K562 (cell line): Measurements from ENCODE around the gene ATP5MC3. TPM values are rescaled to one million over a fixed set of nuclear protein-coding genes. Genes with fewer than 3 reads are reported as not detected.

Source experiments
- BRF1 ChIP-seq: IDR thresholded peaks from 3 replicates; pipeline ENCODE4 v1.6.1; 2011; ENCODE audit warnings: borderline replicate concordance, mild to moderate bottlenecking; ENCODE audit not compliant: insufficient read length; ENCODE audit errors: extremely low read depth
- CBFA2T2 ChIP-seq: fragments of 450-650 bp; conservative IDR thresholded peaks from 2 replicates; pipeline ENCODE4 v1.6.1; 2017; ENCODE audit warnings: mild to moderate bottlenecking
- CREB1 ChIP-seq, 2 experiments: sonication (generic) in 1 of 2; formaldehyde crosslinking in 1 of 2; IDR thresholded peaks; 2 replicates each; pipeline versions ENCODE4 v1.6.1 to v1.8.0; 2012 to 2022; ENCODE audit warnings: inconsistent platforms in 1 of 2, mild to moderate bottlenecking in 1 of 2, missing genetic modification reagents in 1 of 2, moderate library complexity in 1 of 2
- CREB3L1 ChIP-seq: fragments of 450-650 bp; IDR thresholded peaks from 2 replicates; pipeline ENCODE4 v1.6.1; 2014; ENCODE audit warnings: low read depth, mild to moderate bottlenecking, moderate library complexity, borderline replicate concordance
- FUS ChIP-seq: fragments of 200-400 bp; formaldehyde crosslinking; optimal IDR thresholded peaks from 2 replicates; pipeline ENCODE3; 2017; ENCODE audit warnings: low read depth, low read length
- HNRNPK ChIP-seq: fragments of 200-400 bp; formaldehyde crosslinking; IDR thresholded peaks from one replicate; pipeline ENCODE4 v1.6.1; 2018; ENCODE audit warnings: mild to moderate bottlenecking, low read depth, low read length; ENCODE audit not compliant: poor library complexity, severe bottlenecking
- JUN ChIP-seq, 2 experiments: sonication (generic) in 1 of 2; formaldehyde crosslinking in 1 of 2; IDR thresholded peaks; 2 replicates each; pipeline versions ENCODE4 v1.6.1 to v1.8.0; 2012 to 2022; ENCODE audit warnings: borderline replicate concordance in 2 of 2, mild to moderate bottlenecking in 2 of 2, improper control_type of control experiment in 1 of 2, low read depth in 1 of 2, low read length in 1 of 2, missing genetic modification reagents in 1 of 2
- MAZ ChIP-seq, 2 experiments: fragments of 450-650 bp in 1 of 2; sonication (generic) in 1 of 2; formaldehyde crosslinking; IDR thresholded peaks in 1 of 2; conservative IDR thresholded peaks in 1 of 2; 2 replicates each; pipeline versions ENCODE4 v1.4.0 to v1.5.0; 2020; ENCODE audit warnings: mild to moderate bottlenecking in 1 of 2, missing genetic modification reagents in 1 of 2
- NFE2 ChIP-seq: IDR thresholded peaks from 2 replicates; pipeline ENCODE4 v1.6.1; 2014; ENCODE audit warnings: antibody characterized with exemption, low read depth
- PTRF ChIP-seq: fragments of 450-650 bp; IDR thresholded peaks from 2 replicates; pipeline ENCODE4 v1.6.1; 2016; ENCODE audit warnings: mild to moderate bottlenecking, missing genetic modification characterization, missing compliant biosample characterization
- RBM22 ChIP-seq: fragments of 200-400 bp; formaldehyde crosslinking; IDR thresholded peaks from 2 replicates; pipeline ENCODE4 v1.6.1; 2018; ENCODE audit warnings: low read length, low read depth; ENCODE audit not compliant: poor library complexity, severe bottlenecking
- SREBF2 ChIP-seq: sonication (generic); formaldehyde crosslinking; IDR thresholded peaks from 2 replicates; pipeline ENCODE4 v1.4.0; 2020; ENCODE audit warnings: mild to moderate bottlenecking, missing genetic modification reagents
- TARDBP ChIP-seq: fragments of 450-650 bp; IDR thresholded peaks from 2 replicates; pipeline ENCODE4 v1.6.1; 2016
- THAP12 ChIP-seq: fragments of 250-450 bp; sonication (Bioruptor Pico); IDR thresholded peaks from 2 replicates; pipeline ENCODE4 v1.9.0; 2021; ENCODE audit warnings: mild to moderate bottlenecking, inconsistent platforms
- U2AF2 ChIP-seq: fragments of 200-400 bp; formaldehyde crosslinking; optimal IDR thresholded peaks from 2 replicates; pipeline ENCODE3; 2017; ENCODE audit warnings: low read depth, mild to moderate bottlenecking, low read length
- ZKSCAN3 ChIP-seq: fragments of 250-450 bp; sonication (Bioruptor Pico); IDR thresholded peaks from 2 replicates; pipeline ENCODE4 v1.4.0; 2020
- ZNF12 ChIP-seq: sonication (generic); formaldehyde crosslinking; IDR thresholded peaks from 2 replicates; pipeline ENCODE4 v1.4.0; 2020; ENCODE audit warnings: mild to moderate bottlenecking, missing genetic modification reagents
- ZNF124 ChIP-seq: sonication (generic); formaldehyde crosslinking; IDR thresholded peaks from 2 replicates; pipeline ENCODE4 v1.8.1; 2022; ENCODE audit warnings: missing genetic modification reagents
- ZNF143 ChIP-seq: sonication (generic); formaldehyde crosslinking; IDR thresholded peaks from 2 replicates; pipeline ENCODE4 v1.9.0; 2022; ENCODE audit warnings: mild to moderate bottlenecking, missing genetic modification reagents
- ZNF311 ChIP-seq: fragments of 250-450 bp; sonication (Bioruptor Pico); IDR thresholded peaks from 2 replicates; pipeline ENCODE4 v1.4.0; 2020; ENCODE audit warnings: mild to moderate bottlenecking, moderate library complexity
- polyA plus RNA-seq, 8 experiments: library from polyadenylated mRNA; depleted of rRNA in 4 of 8; stranded (reverse) in 5 of 8; unstranded in 3 of 8; fragments of >200 nt; fragmentation: Nextera tagmentation in 2 of 8; fragmentation: Illumina TruSeq in 1 of 8; extraction: Ambion mirVana in 2 of 8; extraction: Trizol in 1 of 8; gene quantifications; 2 replicates each; pipeline versions ENCODE4 v1.2.1 to v1.2.3, GENCODE V29; 2011 to 2014; ENCODE audit warnings: inconsistent platforms in 1 of 8, missing spikeins in 1 of 8
- total RNA-seq, 7 experiments: library from RNA; depleted of rRNA in 6 of 7; stranded (reverse); fragments of >200 nt in 6 of 7; fragmentation: Illumina TruSeq in 2 of 7; extraction: Trizol in 2 of 7; gene quantifications; 2 replicates each; pipeline versions ENCODE4 v1.2.1 to v1.2.3, GENCODE V29; 2011 to 2021; ENCODE audit warnings: low replicate concordance in 1 of 7

ATP5MC3 gene
- total and polyA plus RNA-seq, 9 of the 15 experiments (the other 6 are each of a cell fraction or from before 2014, with no cell fraction given) = 423 to 2,565 (median 1,012) TPM

DNA sequence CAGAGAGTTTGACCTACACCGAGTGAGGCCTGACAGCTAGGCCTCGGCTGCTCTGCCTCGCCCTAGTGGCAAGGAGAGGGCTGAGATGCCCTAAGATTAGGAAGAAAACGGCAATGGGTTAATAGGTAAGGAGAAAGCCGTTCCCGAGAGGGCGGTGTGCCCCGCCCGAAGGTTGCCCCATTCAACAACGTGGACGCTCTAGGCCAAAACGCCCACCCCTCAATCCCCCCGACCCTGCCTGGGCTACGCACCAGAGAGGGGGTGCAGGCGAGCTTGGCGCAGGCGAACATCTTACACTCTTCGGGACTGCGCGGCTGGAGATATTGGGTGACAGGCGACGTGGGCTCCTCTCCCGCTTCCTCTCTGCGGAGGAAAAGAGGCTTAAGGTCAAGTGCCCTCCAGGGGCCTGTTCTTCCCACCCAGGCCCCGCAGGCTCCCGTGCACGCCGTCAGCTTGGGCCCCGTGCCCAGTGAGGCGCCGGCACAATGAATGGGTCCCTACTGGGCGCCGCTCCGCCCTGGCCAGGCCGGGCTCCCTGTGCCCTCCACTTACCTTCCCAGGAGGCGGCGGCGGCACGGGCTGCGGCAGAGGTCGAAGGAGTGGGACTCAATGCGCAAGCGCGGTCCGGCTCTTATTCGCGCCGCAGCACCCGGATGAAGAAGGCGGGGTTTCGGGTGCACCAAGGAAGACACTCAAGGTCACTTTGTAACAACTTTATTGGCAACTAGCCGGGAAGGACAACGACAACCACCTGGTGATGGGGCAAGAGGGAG lies at the start of gene ATP5MC3 (continued):
- TF ChIP-seq MAZ (CRISPR knock-in tag; conservative IDR thresholded peaks at IDR 0.05 in 1 of 2, IDR thresholded peaks at IDR 0.05 in 1 of 2) (peak; percentile 50 to 73), ZNF311 (CRISPR knock-in tag) (no peak), BRF1 (no peak), U2AF2 (no peak), JUN (IDR thresholded peaks at IDR 0.05; ENCODE audit: borderline replicate concordance, low read depth, low read length) (peak; percentile 68; the same call in 1 of the 2 replicates), JUN (CRISPR knock-in tag; IDR thresholded peaks at IDR 0.05; ENCODE audit: borderline replicate concordance) (peak; percentile 71; the same call in 1 of the 2 replicates), FUS (no peak), HNRNPK (no peak), NFE2 (no peak), ZNF124 (CRISPR knock-in tag) (0 out of 2 replicates have a peak, but pooled peaks have one; percentile 78), CREB1 (IDR thresholded peaks at IDR 0.05) (0 out of 2 replicates have a peak, but pooled peaks have one; percentile 56), CREB1 (CRISPR knock-in tag; IDR thresholded peaks at IDR 0.05) (peak; percentile 48), ZKSCAN3 (no peak), CREB3L1 (peak; percentile 30; the same call in 1 of the 2 replicates), SREBF2 (CRISPR knock-in tag) (peak; percentile 94; the same call in 1 of the 2 replicates), PTRF (no peak), THAP12 (CRISPR knock-in tag) (peak; percentile 70), CBFA2T2 (0 out of 2 replicates have a peak, but pooled peaks have one; percentile 3), RBM22 (peak; percentile 71), ZNF12 (CRISPR knock-in tag) (peak; percentile 82), ZNF143 (CRISPR knock-in tag) (no peak), TARDBP (peak; percentile 63; the same call in 1 of the 2 replicates)
